Measurements from ENCODE around the gene PCDHGA8.

Gene PCDHGA8

GRCh38 chr5:141437221-141437620 lies 44.8 kb downstream of the PCDHGA8 start:
- H3K36me3 Mint-ChIP-seq (ENCODE audit: insufficient read depth) = no peaks in the 10 kb centered on the region

DNA sequence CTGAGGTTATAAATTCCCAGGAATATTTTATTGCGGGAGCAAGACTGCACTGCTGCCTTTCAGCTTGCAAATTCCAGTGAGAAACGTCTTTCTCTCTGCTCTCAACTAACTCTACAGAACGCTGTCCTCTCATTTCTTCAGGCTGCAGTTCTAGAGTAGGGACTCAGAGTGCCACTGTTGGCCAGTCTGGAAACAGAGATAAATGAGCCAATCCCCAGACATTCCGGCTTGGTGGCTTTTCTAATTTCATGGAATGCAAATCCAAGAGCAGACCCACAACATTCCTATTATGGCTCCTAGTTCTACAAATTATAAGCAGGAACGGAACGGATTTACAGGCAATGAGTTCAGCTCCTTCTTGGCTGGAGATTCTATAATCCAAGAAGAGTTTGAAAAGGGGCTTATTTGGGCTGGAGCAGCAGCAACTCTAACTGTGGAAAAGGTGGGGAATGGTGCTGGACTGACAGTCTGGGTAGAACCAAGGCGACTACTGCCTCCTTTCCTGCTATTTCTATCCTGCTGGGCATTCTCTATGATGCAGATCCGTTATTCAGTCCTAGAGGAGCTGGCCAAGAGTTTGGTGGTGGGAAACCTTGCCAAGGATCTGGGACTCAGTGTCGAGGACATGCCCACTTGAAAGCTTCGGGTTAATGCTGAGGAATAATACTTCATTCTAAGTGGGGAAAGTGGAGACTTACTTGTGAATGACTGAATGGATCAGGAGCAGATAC lies 47.1 kb downstream of the PCDHGA8 start:
- no peak overlapping the region for H3K27ac Mint-ChIP-seq (ENCODE audit: low read depth)
- no peaks in the 10 kb centered on the region for H3K36me3 Mint-ChIP-seq (ENCODE audit: insufficient read depth)
- H3K4me3 Mint-ChIP-seq = no peak overlapping the region
- H3K27me3 Mint-ChIP-seq = peaks cover 22% of the 10 kb centered on the region
- H3K4me1 Mint-ChIP-seq = no peaks in the 10 kb centered on the region
- no peak for DNase-seq (ENCODE audit: low spot score in 2 of 2)
- ATAC-seq (replicated peaks; ENCODE audit: extremely low read depth, poor library complexity, severe bottlenecking) = no peak
- H3K9me3 Mint-ChIP-seq = no peaks in the 10 kb centered on the region

More at GRCh38 chr5:141437221-141437620, 44.8 kb downstream of the PCDHGA8 start:
- Mint-ChIP-seq H3K27ac (ENCODE audit: low read depth) (no peak overlapping the region), H3K4me3 (no peak overlapping the region), H3K27me3 (peaks cover 37% of the 10 kb centered on the region), H3K9me3 (peaks cover 4% of the 10 kb centered on the region), H3K4me1 (no peaks in the 10 kb centered on the region)
- DNase-seq (ENCODE audit: low spot score in 2 of 2) (no peak), ATAC-seq (replicated peaks; ENCODE audit: extremely low read depth, poor library complexity, severe bottlenecking) (no peak)

GRCh38 chr5:141440341-141440740 lies 47.9 kb downstream of the PCDHGA8 start:
- Mint-ChIP-seq H3K4me3 (no peak overlapping the region), H3K4me1 (no peaks in the 10 kb centered on the region), H3K36me3 (ENCODE audit: insufficient read depth) (no peaks in the 10 kb centered on the region), H3K27ac (ENCODE audit: low read depth) (no peak overlapping the region), H3K9me3 (no peaks in the 10 kb centered on the region), H3K27me3 (peaks cover 26% of the 10 kb centered on the region)
- DNase-seq (ENCODE audit: low spot score in 2 of 2) (no peak), ATAC-seq (replicated peaks; ENCODE audit: extremely low read depth, poor library complexity, severe bottlenecking) (no peak)

DNA sequence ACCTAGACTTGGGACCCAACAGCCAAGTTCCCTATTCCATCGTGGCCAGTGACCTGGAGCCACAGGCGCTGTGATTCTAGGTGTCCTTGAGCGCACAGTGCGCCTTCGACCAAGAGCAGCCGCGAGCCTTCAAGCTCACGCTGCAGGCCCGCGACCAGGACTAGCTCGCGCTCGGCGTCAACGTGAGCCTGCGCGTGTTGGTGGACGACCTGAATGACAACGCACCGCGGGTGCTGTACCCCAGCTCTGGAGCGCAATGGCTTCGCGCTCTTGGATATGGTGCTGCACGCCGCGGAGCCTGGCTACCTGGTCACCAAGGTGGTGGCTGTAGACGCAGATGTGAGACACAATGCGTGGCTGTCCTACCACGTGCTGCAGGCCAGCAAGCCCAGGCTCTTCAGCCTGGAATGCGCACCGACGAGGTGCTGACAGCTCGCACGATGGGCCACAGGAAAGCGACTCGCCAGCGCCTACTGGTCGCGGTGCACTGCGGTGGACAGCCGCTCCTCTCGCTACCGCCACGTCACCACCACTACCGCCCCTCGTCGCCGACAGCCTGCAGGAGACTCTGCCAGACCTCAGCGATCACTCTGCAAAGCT lies 49.2 kb downstream of the PCDHGA8 start:
- H3K4me3 Mint-ChIP-seq = no peak overlapping the region
- DNase-seq (ENCODE audit: low spot score in 2 of 2) = no peak
- H3K27me3 Mint-ChIP-seq = peaks cover 28% of the 10 kb centered on the region
- no peaks in the 10 kb centered on the region for H3K4me1 Mint-ChIP-seq
- no peak for ATAC-seq (replicated peaks; ENCODE audit: extremely low read depth, poor library complexity, severe bottlenecking)
- H3K9me3 Mint-ChIP-seq = no peaks in the 10 kb centered on the region
- H3K27ac Mint-ChIP-seq (ENCODE audit: low read depth) = no peak overlapping the region
- no peaks in the 10 kb centered on the region for H3K36me3 Mint-ChIP-seq (ENCODE audit: insufficient read depth)

Measured in central memory CD8-positive, alpha-beta T cell (primary cell).